Measurements from ENCODE around the gene LAG3.

LAG3 gene

GRCh38 chr12:6774499-6775062 is 2.3 kb downstream of the LAG3 start:
- no peak overlapping the region for H3K4me3 ChIP-seq (ENCODE audit: low read depth in 1 of 2, low read length in 2 of 2)
- H3K27me3 ChIP-seq (ENCODE audit: low read depth, low read length) = no peaks in the 10 kb centered on the region
- peaks cover 11 to 48% of the 10 kb centered on the region in 2 donors for H3K4me1 ChIP-seq (ENCODE audit: control insufficient read depth in 1 of 2, insufficient read depth in 2 of 2, low read length in 2 of 2)

GRCh38 chr12:6775185-6776174 is 3.2 kb downstream of the LAG3 start:
- peak overlapping the region; percentile 16 for H3K27ac ChIP-seq (ENCODE audit: low read length)
- H3K4me1 ChIP-seq (ENCODE audit: control insufficient read depth in 1 of 2, insufficient read depth in 2 of 2, low read length in 2 of 2) = peaks cover 11 to 39% of the 10 kb centered on the region in 2 donors
- H3K4me3 ChIP-seq (ENCODE audit: low read depth in 1 of 2, low read length in 2 of 2) = no peak overlapping the region
- H3K9me3 ChIP-seq (ENCODE audit: control insufficient read depth in 1 of 2, low read length in 2 of 2) = no peaks in the 10 kb centered on the region
- H3K27me3 ChIP-seq (ENCODE audit: low read depth, low read length) = no peaks in the 10 kb centered on the region
- peaks cover 4 to 9% of the 10 kb centered on the region in 2 donors for H3K36me3 ChIP-seq (ENCODE audit: control insufficient read depth in 1 of 2, insufficient read depth in 2 of 2, low read length in 2 of 2)

More at GRCh38 chr12:6774499-6775062, 2.3 kb downstream of the LAG3 start:
- H3K9me3 ChIP-seq (ENCODE audit: control insufficient read depth in 1 of 2, low read length in 2 of 2) = no peaks in the 10 kb centered on the region
- H3K27ac ChIP-seq (ENCODE audit: low read length) = peak overlapping the region; percentile 16
- H3K36me3 ChIP-seq (ENCODE audit: control insufficient read depth in 1 of 2, insufficient read depth in 2 of 2, low read length in 2 of 2) = peaks cover 4 to 18% of the 10 kb centered on the region in 2 donors

- no peak overlapping the region for H3K4me3 ChIP-seq (ENCODE audit: low read depth in 1 of 2, low read length in 2 of 2)
- peaks cover 3 to 23% of the 10 kb centered on the region in 2 donors for H3K4me1 ChIP-seq (ENCODE audit: control insufficient read depth in 1 of 2, insufficient read depth in 2 of 2, low read length in 2 of 2)
- H3K27ac ChIP-seq (ENCODE audit: low read length) = no peak overlapping the region
- no peaks in the 10 kb centered on the region for H3K27me3 ChIP-seq (ENCODE audit: low read depth, low read length)
- no peaks in the 10 kb centered on the region for H3K9me3 ChIP-seq (ENCODE audit: control insufficient read depth in 1 of 2, low read length in 2 of 2)
- no peaks in the 10 kb centered on the region for H3K36me3 ChIP-seq (ENCODE audit: control insufficient read depth in 1 of 2, insufficient read depth in 2 of 2, low read length in 2 of 2)
Observed at GRCh38 chr12:6777386-6777785, 5.1 kb downstream of the LAG3 start.

GRCh38 chr12:6778217-6778573 is 5.9 kb downstream of the LAG3 start:
- no peaks in the 10 kb centered on the region for H3K9me3 ChIP-seq (ENCODE audit: control insufficient read depth in 1 of 2, low read length in 2 of 2)
- no peaks in the 10 kb centered on the region for H3K27me3 ChIP-seq (ENCODE audit: low read depth, low read length)
- H3K27ac ChIP-seq (ENCODE audit: low read length) = peak overlapping the region; percentile 45
- H3K36me3 ChIP-seq (ENCODE audit: control insufficient read depth in 1 of 2, insufficient read depth in 2 of 2, low read length in 2 of 2) = no peaks in the 10 kb centered on the region
- peaks cover 3 to 23% of the 10 kb centered on the region in 2 donors for H3K4me1 ChIP-seq (ENCODE audit: control insufficient read depth in 1 of 2, insufficient read depth in 2 of 2, low read length in 2 of 2)
- peak overlapping the region; percentile 55 to 68 for H3K4me3 ChIP-seq (ENCODE audit: low read depth in 1 of 2, low read length in 2 of 2)

GRCh38 chr12:6778574-6779550 is 6.5 kb downstream of the LAG3 start:
- H3K9me3 ChIP-seq (ENCODE audit: control insufficient read depth in 1 of 2, low read length in 2 of 2) = no peaks in the 10 kb centered on the region
- peak overlapping the region; percentile 55 to 68 for H3K4me3 ChIP-seq (ENCODE audit: low read depth in 1 of 2, low read length in 2 of 2)
- H3K4me1 ChIP-seq (ENCODE audit: control insufficient read depth in 1 of 2, insufficient read depth in 2 of 2, low read length in 2 of 2) = peaks cover 3 to 23% of the 10 kb centered on the region in 2 donors
- H3K27ac ChIP-seq (ENCODE audit: low read length) = peak overlapping the region; percentile 45
- H3K36me3 ChIP-seq (ENCODE audit: control insufficient read depth in 1 of 2, insufficient read depth in 2 of 2, low read length in 2 of 2) = no peaks in the 10 kb centered on the region
- no peaks in the 10 kb centered on the region for H3K27me3 ChIP-seq (ENCODE audit: low read depth, low read length)

GRCh38 chr12:6779708-6780432 is 7.5 kb downstream of the LAG3 start:
- peaks cover 3 to 23% of the 10 kb centered on the region in 2 donors for H3K4me1 ChIP-seq (ENCODE audit: control insufficient read depth in 1 of 2, insufficient read depth in 2 of 2, low read length in 2 of 2)
- no peaks in the 10 kb centered on the region for H3K36me3 ChIP-seq (ENCODE audit: control insufficient read depth in 1 of 2, insufficient read depth in 2 of 2, low read length in 2 of 2)
- no peak overlapping the region for H3K27ac ChIP-seq (ENCODE audit: low read length)
- no peaks in the 10 kb centered on the region for H3K27me3 ChIP-seq (ENCODE audit: low read depth, low read length)
- H3K9me3 ChIP-seq (ENCODE audit: control insufficient read depth in 1 of 2, low read length in 2 of 2) = no peaks in the 10 kb centered on the region
- no peak overlapping the region for H3K4me3 ChIP-seq (ENCODE audit: low read depth in 1 of 2, low read length in 2 of 2)

GRCh38 chr12:6780573-6780972 is 8.3 kb downstream of the LAG3 start:
- no peak overlapping the region for H3K27ac ChIP-seq (ENCODE audit: low read length)

GRCh38 chr12:6782119-6782518 is 9.8 kb downstream of the LAG3 start:
- no peak overlapping the region for H3K4me3 ChIP-seq (ENCODE audit: low read depth in 1 of 2, low read length in 2 of 2)
- no peaks in the 10 kb centered on the region for H3K27me3 ChIP-seq (ENCODE audit: low read depth, low read length)
- H3K4me1 ChIP-seq (ENCODE audit: control insufficient read depth in 1 of 2, insufficient read depth in 2 of 2, low read length in 2 of 2) = peaks cover 3 to 23% of the 10 kb centered on the region in 2 donors
- no peak overlapping the region for H3K27ac ChIP-seq (ENCODE audit: low read length)
- H3K9me3 ChIP-seq (ENCODE audit: control insufficient read depth in 1 of 2, low read length in 2 of 2) = no peaks in the 10 kb centered on the region
- H3K36me3 ChIP-seq (ENCODE audit: control insufficient read depth in 1 of 2, insufficient read depth in 2 of 2, low read length in 2 of 2) = no peaks in the 10 kb centered on the region

More at GRCh38 chr12:6780573-6780972, 8.3 kb downstream of the LAG3 start:
- Histone ChIP-seq H3K9me3 (ENCODE audit: control insufficient read depth in 1 of 2, low read length in 2 of 2) (no peaks in the 10 kb centered on the region), H3K4me1 (ENCODE audit: control insufficient read depth in 1 of 2, insufficient read depth in 2 of 2, low read length in 2 of 2) (peaks cover 3 to 23% of the 10 kb centered on the region in 2 donors), H3K27me3 (ENCODE audit: low read depth, low read length) (no peaks in the 10 kb centered on the region), H3K36me3 (ENCODE audit: control insufficient read depth in 1 of 2, insufficient read depth in 2 of 2, low read length in 2 of 2) (no peaks in the 10 kb centered on the region), H3K4me3 (ENCODE audit: low read depth in 1 of 2, low read length in 2 of 2) (no peak overlapping the region)

GRCh38 chr12:6782850-6783566 is 10.7 kb downstream of the LAG3 start:
- Histone ChIP-seq H3K27me3 (ENCODE audit: low read depth, low read length) (no peaks in the 10 kb centered on the region), H3K4me3 (ENCODE audit: low read depth in 1 of 2, low read length in 2 of 2) (no peak overlapping the region), H3K36me3 (ENCODE audit: control insufficient read depth in 1 of 2, insufficient read depth in 2 of 2, low read length in 2 of 2) (no peaks in the 10 kb centered on the region), H3K9me3 (ENCODE audit: control insufficient read depth in 1 of 2, low read length in 2 of 2) (no peaks in the 10 kb centered on the region), H3K4me1 (ENCODE audit: control insufficient read depth in 1 of 2, insufficient read depth in 2 of 2, low read length in 2 of 2) (peaks cover 1 to 15% of the 10 kb centered on the region in 2 donors), H3K27ac (ENCODE audit: low read length) (no peak overlapping the region)

GRCh38 chr12:6783828-6784227 is 11.5 kb downstream of the LAG3 start:
- Histone ChIP-seq H3K4me3 (ENCODE audit: low read depth in 1 of 2, low read length in 2 of 2) (no peak overlapping the region), H3K27ac (ENCODE audit: low read length) (no peak overlapping the region), H3K4me1 (ENCODE audit: control insufficient read depth in 1 of 2, insufficient read depth in 2 of 2, low read length in 2 of 2) (peaks cover 0 to 7% of the 10 kb centered on the region in 2 donors), H3K36me3 (ENCODE audit: control insufficient read depth in 1 of 2, insufficient read depth in 2 of 2, low read length in 2 of 2) (no peaks in the 10 kb centered on the region), H3K9me3 (ENCODE audit: control insufficient read depth in 1 of 2, low read length in 2 of 2) (no peaks in the 10 kb centered on the region), H3K27me3 (ENCODE audit: low read depth, low read length) (no peaks in the 10 kb centered on the region)

Data from muscle layer of duodenum (tissue), 2 donors.